Liver (tissue), 3 donors: ENCODE data around the gene ZSCAN12.

Experiments used
- ATF3 ChIP-seq: IDR thresholded peaks from 2 replicates; pipeline ENCODE4 v1.6.1; 2016; ENCODE audit warnings: antibody characterized with exemption
- EGR1 ChIP-seq, 2 donors: IDR thresholded peaks; 2 replicates each; pipeline ENCODE4 v1.6.1; 2016 to 2018; ENCODE audit warnings: antibody characterized with exemption in 2 of 2, low read depth in 2 of 2
- GABPA ChIP-seq, 2 donors: IDR thresholded peaks in 1 of 2; conservative IDR thresholded peaks in 1 of 2; 2 replicates each; pipeline ENCODE4 v1.6.1; 2016; ENCODE audit warnings: antibody characterized with exemption in 2 of 2, mild to moderate bottlenecking in 1 of 2, moderate library complexity in 1 of 2
- JUND ChIP-seq, 2 donors: IDR thresholded peaks; 2 replicates each; pipeline ENCODE4 v1.6.1; 2016; ENCODE audit warnings: antibody characterized with exemption in 2 of 2
- MAX ChIP-seq: IDR thresholded peaks from 2 replicates; pipeline ENCODE4 v1.6.1; 2016; ENCODE audit warnings: antibody characterized with exemption
- RXRA ChIP-seq, 2 donors: IDR thresholded peaks; 2 replicates each; pipeline ENCODE4 v1.6.1; 2017 to 2018; ENCODE audit warnings: antibody characterized with exemption in 2 of 2, mild to moderate bottlenecking in 1 of 2
- SP1 ChIP-seq: IDR thresholded peaks from 2 replicates; pipeline ENCODE4 v1.6.1; 2018; ENCODE audit warnings: antibody characterized with exemption, mild to moderate bottlenecking
- TAF1 ChIP-seq: conservative IDR thresholded peaks from 2 replicates; pipeline ENCODE4 v1.6.1; 2016; ENCODE audit warnings: antibody characterized with exemption, mild to moderate bottlenecking
- YY1 ChIP-seq: IDR thresholded peaks from 2 replicates; pipeline ENCODE4 v1.6.1; 2016; ENCODE audit warnings: antibody characterized with exemption, mild to moderate bottlenecking
- TF ChIP-seq, protein P1 (sequence below): fragments of 150-350 bp; IDR thresholded peaks from 2 replicates; pipeline ENCODE4 v1.5.1; 2017; ENCODE audit warnings: improper control_type of control experiment, low read depth, low read length; ENCODE audit not compliant: missing input control
- TF ChIP-seq, protein P2 (sequence below): IDR thresholded peaks from 2 replicates; pipeline ENCODE4 v1.6.1; 2016; ENCODE audit warnings: antibody characterized with exemption, mild to moderate bottlenecking
- TF ChIP-seq, protein P3 (sequence below): IDR thresholded peaks from 2 replicates; pipeline ENCODE4 v1.6.1; 2016; ENCODE audit warnings: antibody characterized with exemption
- donor health status: healthy.
- donor health status: healthy.

DNA sequence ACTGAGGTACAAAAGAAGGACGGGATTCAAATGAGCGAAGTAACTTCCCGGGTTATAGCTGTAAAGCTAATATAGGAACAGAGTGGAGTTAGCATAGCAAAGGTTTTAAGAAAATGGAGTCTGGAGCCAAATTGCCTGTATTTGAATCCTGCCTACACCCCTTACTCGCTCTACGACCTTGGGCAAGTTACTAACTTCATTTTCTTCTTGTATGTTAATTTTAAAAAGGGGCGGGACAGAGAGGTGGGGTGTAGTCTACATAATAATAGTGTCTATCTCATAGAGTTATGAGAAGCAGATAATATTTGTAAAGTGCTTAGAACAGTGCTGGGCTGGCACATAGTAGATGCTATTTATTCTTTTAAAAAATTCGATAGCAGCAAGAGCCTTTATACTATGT lies 43.0 kb upstream of the ZSCAN12 start:
- TF ChIP-seq GABPA (IDR thresholded peaks at IDR 0.05 in 1 of 2, conservative IDR thresholded peaks at IDR 0.05 in 1 of 2): no peak
- no peak for TF ChIP-seq MAX
- TF ChIP-seq, protein P1, sequence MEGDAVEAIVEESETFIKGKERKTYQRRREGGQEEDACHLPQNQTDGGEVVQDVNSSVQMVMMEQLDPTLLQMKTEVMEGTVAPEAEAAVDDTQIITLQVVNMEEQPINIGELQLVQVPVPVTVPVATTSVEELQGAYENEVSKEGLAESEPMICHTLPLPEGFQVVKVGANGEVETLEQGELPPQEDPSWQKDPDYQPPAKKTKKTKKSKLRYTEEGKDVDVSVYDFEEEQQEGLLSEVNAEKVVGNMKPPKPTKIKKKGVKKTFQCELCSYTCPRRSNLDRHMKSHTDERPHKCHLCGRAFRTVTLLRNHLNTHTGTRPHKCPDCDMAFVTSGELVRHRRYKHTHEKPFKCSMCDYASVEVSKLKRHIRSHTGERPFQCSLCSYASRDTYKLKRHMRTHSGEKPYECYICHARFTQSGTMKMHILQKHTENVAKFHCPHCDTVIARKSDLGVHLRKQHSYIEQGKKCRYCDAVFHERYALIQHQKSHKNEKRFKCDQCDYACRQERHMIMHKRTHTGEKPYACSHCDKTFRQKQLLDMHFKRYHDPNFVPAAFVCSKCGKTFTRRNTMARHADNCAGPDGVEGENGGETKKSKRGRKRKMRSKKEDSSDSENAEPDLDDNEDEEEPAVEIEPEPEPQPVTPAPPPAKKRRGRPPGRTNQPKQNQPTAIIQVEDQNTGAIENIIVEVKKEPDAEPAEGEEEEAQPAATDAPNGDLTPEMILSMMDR: no peak
- no peak for TF ChIP-seq SP1
- TF ChIP-seq, protein P2, sequence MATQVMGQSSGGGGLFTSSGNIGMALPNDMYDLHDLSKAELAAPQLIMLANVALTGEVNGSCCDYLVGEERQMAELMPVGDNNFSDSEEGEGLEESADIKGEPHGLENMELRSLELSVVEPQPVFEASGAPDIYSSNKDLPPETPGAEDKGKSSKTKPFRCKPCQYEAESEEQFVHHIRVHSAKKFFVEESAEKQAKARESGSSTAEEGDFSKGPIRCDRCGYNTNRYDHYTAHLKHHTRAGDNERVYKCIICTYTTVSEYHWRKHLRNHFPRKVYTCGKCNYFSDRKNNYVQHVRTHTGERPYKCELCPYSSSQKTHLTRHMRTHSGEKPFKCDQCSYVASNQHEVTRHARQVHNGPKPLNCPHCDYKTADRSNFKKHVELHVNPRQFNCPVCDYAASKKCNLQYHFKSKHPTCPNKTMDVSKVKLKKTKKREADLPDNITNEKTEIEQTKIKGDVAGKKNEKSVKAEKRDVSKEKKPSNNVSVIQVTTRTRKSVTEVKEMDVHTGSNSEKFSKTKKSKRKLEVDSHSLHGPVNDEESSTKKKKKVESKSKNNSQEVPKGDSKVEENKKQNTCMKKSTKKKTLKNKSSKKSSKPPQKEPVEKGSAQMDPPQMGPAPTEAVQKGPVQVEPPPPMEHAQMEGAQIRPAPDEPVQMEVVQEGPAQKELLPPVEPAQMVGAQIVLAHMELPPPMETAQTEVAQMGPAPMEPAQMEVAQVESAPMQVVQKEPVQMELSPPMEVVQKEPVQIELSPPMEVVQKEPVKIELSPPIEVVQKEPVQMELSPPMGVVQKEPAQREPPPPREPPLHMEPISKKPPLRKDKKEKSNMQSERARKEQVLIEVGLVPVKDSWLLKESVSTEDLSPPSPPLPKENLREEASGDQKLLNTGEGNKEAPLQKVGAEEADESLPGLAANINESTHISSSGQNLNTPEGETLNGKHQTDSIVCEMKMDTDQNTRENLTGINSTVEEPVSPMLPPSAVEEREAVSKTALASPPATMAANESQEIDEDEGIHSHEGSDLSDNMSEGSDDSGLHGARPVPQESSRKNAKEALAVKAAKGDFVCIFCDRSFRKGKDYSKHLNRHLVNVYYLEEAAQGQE: no peak
- no peak for TF ChIP-seq TAF1
- TF ChIP-seq RXRA (IDR thresholded peaks at IDR 0.05): no peak
- TF ChIP-seq EGR1 (IDR thresholded peaks at IDR 0.05; ENCODE audit: low read depth in 2 of 2): no peak
- TF ChIP-seq YY1: no peak
- TF ChIP-seq, protein P3, sequence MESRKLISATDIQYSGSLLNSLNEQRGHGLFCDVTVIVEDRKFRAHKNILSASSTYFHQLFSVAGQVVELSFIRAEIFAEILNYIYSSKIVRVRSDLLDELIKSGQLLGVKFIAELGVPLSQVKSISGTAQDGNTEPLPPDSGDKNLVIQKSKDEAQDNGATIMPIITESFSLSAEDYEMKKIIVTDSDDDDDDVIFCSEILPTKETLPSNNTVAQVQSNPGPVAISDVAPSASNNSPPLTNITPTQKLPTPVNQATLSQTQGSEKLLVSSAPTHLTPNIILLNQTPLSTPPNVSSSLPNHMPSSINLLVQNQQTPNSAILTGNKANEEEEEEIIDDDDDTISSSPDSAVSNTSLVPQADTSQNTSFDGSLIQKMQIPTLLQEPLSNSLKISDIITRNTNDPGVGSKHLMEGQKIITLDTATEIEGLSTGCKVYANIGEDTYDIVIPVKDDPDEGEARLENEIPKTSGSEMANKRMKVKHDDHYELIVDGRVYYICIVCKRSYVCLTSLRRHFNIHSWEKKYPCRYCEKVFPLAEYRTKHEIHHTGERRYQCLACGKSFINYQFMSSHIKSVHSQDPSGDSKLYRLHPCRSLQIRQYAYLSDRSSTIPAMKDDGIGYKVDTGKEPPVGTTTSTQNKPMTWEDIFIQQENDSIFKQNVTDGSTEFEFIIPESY: no peak
- TF ChIP-seq ATF3: no peak
- TF ChIP-seq JUND (IDR thresholded peaks at IDR 0.05): no peak
